Aorta (tissue), 5 donors: ENCODE measurements around the gene ASTN1. TPM values are rescaled to one million over a fixed set of nuclear protein-coding genes. Genes with fewer than 3 reads are reported as not detected.
A peak's percentile ranks its signal among the peaks of the same experiment; 100 is the strongest.

Experiments
- ATAC-seq: fragments of 200-7000 bp; cut with Tn5 transposase; one replicate; pipeline ENCODE4 v1.9.1; 2022; ENCODE audit warnings: moderate library complexity; ENCODE audit not compliant: low FRiP score
- DNase-seq, 2 donors: peaks; one replicate each; pipeline ENCODE4 v3.0.0-alpha.2; 2020
- H3K27ac ChIP-seq, 2 donors: one replicate each; pipeline ENCODE4 v1.5.1; 2013; ENCODE audit warnings: low read length in 2 of 2, mild to moderate bottlenecking in 2 of 2, moderate library complexity in 2 of 2, control low read depth in 1 of 2, inconsistent platforms in 1 of 2, low read depth in 1 of 2
- H3K27me3 ChIP-seq, 2 donors: one replicate each; pipeline ENCODE4 v1.6.1; 2013; ENCODE audit warnings: control low read depth in 1 of 2, low read length in 1 of 2, mild to moderate bottlenecking in 1 of 2, moderate library complexity in 1 of 2; ENCODE audit not compliant: insufficient read depth in 2 of 2, control insufficient read depth in 1 of 2
- H3K36me3 ChIP-seq, 2 donors: one replicate each; pipeline ENCODE4 v1.6.1; 2013; ENCODE audit warnings: control low read depth in 1 of 2, low read length in 1 of 2, mild to moderate bottlenecking in 1 of 2; ENCODE audit not compliant: insufficient read depth in 2 of 2, control insufficient read depth in 1 of 2
- H3K4me1 ChIP-seq, 2 donors: one replicate each; pipeline ENCODE4 v1.6.1; 2013; ENCODE audit warnings: low read length in 2 of 2, control low read depth in 1 of 2, mild to moderate bottlenecking in 1 of 2, moderate library complexity in 1 of 2; ENCODE audit not compliant: insufficient read depth in 2 of 2, control insufficient read depth in 1 of 2
- H3K4me3 ChIP-seq, 2 donors: one replicate each; pipeline ENCODE4 v1.5.1; 2013; ENCODE audit warnings: low read length in 2 of 2, control low read depth in 1 of 2, mild to moderate bottlenecking in 1 of 2
- H3K9me3 ChIP-seq: one replicate; pipeline ENCODE4 v1.6.1; 2013; ENCODE audit warnings: mild to moderate bottlenecking, low read length; ENCODE audit not compliant: control insufficient read depth
- WGBS, 2 donors: extraction: QIAGEN DNeasy Blood & Tissue Kit; methylation state at CpG; one replicate each; pipeline ENCODE4 v1.1.7; 2013; 5-methylcytosine and 5-hydroxymethylcytosine counted together
- intact Hi-C, 2 donors: fragments of 100-400 bp; cut with DNase I; formaldehyde crosslinking; loops; one replicate each; pipeline versions ENCODE4 v1.14.2 to v1.15.0; 2022
- polyA plus RNA-seq, 2 donors: library from polyadenylated mRNA; stranded (reverse); fragments of 200-250 nt; gene quantifications; one replicate each; pipeline ENCODE4 v1.2.3, GENCODE V29; 2013
- total RNA-seq, 2 donors: library from RNA; stranded (reverse); fragmentation: NEBNext Ultra II Directional; extraction: Animal tissue kit (Norgen Biotek cat#: 25700); gene quantifications; one replicate each; pipeline ENCODE4 v1.2.1, GENCODE V29; 2021
- donor health status: healthy with polysubstance abuse.
- donor health status: Bipolar disorder and iron deficiency.
- donor health status: DM: no; HTN: no; CAD: no.
- donor health status: DM: no; HTN: no; CAD: no.
- donor health status: DM: yes; HTN: yes; CAD: no.

Gene ASTN1
- total and polyA plus RNA-seq, 4 donors, result 0.06 to 0.33 TPM; not detected in 2

DNA sequence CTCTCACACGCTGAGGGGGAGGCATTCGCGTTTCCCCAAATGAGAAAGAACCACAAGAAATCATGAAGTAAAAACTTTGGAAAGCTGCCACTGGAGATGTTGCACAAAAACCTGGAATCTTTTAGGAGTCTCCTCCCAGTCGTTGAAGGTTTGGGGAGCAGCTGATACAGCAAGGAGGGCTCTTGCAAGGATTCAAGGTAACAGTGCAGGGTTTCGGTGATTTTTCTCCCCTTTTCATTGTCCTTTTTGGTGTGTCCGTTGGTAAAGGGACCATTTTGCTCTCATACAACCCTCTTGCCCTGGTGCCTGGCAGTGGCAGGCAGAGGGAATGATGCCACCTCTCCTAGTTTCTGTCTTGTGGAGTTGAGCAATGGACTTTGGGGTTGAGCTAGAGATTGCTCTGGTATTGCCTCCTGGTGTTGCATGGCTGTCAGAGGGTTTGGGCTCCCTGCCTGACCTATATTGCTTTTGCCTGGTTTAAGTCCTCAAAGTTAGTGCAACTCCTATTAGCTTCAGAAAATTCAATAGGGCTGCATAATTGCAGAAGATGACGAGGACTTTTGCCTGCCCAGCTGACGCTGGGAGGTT is 7.1 kb upstream of the ASTN1 start:
- Histone ChIP-seq H3K9me3 (no peaks in the 10 kb centered on the region), H3K36me3 (no peaks in the 10 kb centered on the region), H3K4me3 (peak overlapping the region in 1 of 2 donors; percentile 24), H3K4me1 (no peaks in the 10 kb centered on the region), H3K27ac (no peak overlapping the region), H3K27me3 (peaks cover 0 to 2% of the 10 kb centered on the region in 2 donors)
- intact Hi-C loops, result no loop called here
- WGBS, 2 donors, result 14 to 15% methylated on average over 8 of the region's 8 CpGs
- no peak for ATAC-seq
- no peak for DNase-seq

GRCh38 chr1:177170756-177171535 is 6.4 kb upstream of the ASTN1 start, which contains the start of gene BRINP2:
BRINP2 (plus strand) TSS chr1:177170958; CDS start chr1:177229877, 58,919 bp downstream.
- Histone ChIP-seq H3K27me3 (peaks cover 0 to 2% of the 10 kb centered on the region in 2 donors), H3K27ac (no peak within 1 kb of the TSS), H3K9me3 (no peaks in the 10 kb centered on the region), H3K4me3 (peak within 1 kb of the TSS; percentile 1 to 24), H3K36me3 (no peaks in the 10 kb centered on the region), H3K4me1 (no peaks in the 10 kb centered on the region)
- peak in 1 of 2 donors; percentile 76 for DNase-seq
- peak; percentile 72 for ATAC-seq
- 2% methylated on average over 49 of the region's 49 CpGs for WGBS, 2 donors
- intact Hi-C loops, result no loop called here

- Histone ChIP-seq H3K4me1 (peaks cover 0 to 3% of the 10 kb centered on the region in 2 donors), H3K27ac (no peak overlapping the region), H3K4me3 (no peak overlapping the region), H3K27me3 (peaks cover 0 to 2% of the 10 kb centered on the region in 2 donors), H3K9me3 (no peaks in the 10 kb centered on the region), H3K36me3 (no peaks in the 10 kb centered on the region)
- intact Hi-C loops, result no loop called here
- 6 to 9% methylated on average over 9 of the region's 9 CpGs for WGBS, 2 donors
- ATAC-seq (no peak), DNase-seq (no peak)
These were observed 542 bp upstream of the ASTN1 start for GRCh38 chr1:177165069-177165439.

- Histone ChIP-seq H3K27me3 (peaks cover 0 to 2% of the 10 kb centered on the region in 2 donors), H3K27ac (no peak overlapping the region), H3K4me1 (peaks cover 0 to 3% of the 10 kb centered on the region in 2 donors), H3K36me3 (no peaks in the 10 kb centered on the region), H3K9me3 (no peaks in the 10 kb centered on the region), H3K4me3 (no peak overlapping the region)
- intact Hi-C loops, result no loop called here
- WGBS, 2 donors, result 3% methylated on average over 7 to 15 of the region's 15 CpGs
- ATAC-seq (no peak), DNase-seq (no peak)
These were observed 600 bp downstream of the ASTN1 start for GRCh38 chr1:177163844-177164379.

GRCh38 chr1:177162243-177162642 is 2.3 kb downstream of the ASTN1 start:
- intact Hi-C loops, result no loop called here
- ATAC-seq, result no peak
- H3K36me3 ChIP-seq, result no peaks in the 10 kb centered on the region
- peaks cover 0 to 3% of the 10 kb centered on the region in 2 donors for H3K4me1 ChIP-seq
- no peak overlapping the region for H3K27ac ChIP-seq
- no peaks in the 10 kb centered on the region for H3K27me3 ChIP-seq
- no peak for DNase-seq
- H3K9me3 ChIP-seq, result peaks cover under 1% of the 10 kb centered on the region
- WGBS, 2 donors, result 84 to 91% methylated on average over 2 of the region's 2 CpGs
- no peak overlapping the region for H3K4me3 ChIP-seq

DNA sequence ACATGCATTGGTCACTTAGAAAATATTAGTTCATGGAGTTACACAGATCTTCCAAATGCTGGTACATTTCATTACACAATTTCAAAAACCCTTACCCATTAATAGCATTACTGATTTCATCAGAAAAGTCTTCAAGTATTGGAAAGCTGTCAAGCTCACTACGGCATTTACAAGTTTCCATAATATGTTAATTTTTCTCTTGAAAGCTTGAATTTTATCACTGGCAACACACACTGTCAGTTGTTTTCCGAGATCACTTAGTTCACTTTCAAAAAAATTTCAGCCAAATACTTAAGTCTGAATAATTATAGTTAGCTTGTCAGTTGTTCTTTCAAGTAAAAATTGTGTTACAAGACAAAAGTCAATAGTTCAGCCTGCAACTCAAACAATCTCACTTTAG is 18.0 kb downstream of the ASTN1 start:
- peaks cover 0 to 1% of the 10 kb centered on the region in 2 donors for H3K27me3 ChIP-seq
- H3K27ac ChIP-seq, result no peak overlapping the region
- no peaks in the 10 kb centered on the region for H3K9me3 ChIP-seq
- no peaks in the 10 kb centered on the region for H3K36me3 ChIP-seq
- no peaks in the 10 kb centered on the region for H3K4me1 ChIP-seq
- WGBS, 2 donors, result 21 to 28% methylated on average over 2 of the region's 2 CpGs
- no peak for ATAC-seq
- no peak for DNase-seq
- intact Hi-C loops, result no loop called here
- no peak overlapping the region for H3K4me3 ChIP-seq

- Histone ChIP-seq H3K27ac (no peak overlapping the region), H3K27me3 (peaks cover 0 to 1% of the 10 kb centered on the region in 2 donors), H3K4me1 (no peaks in the 10 kb centered on the region), H3K9me3 (no peaks in the 10 kb centered on the region), H3K36me3 (no peaks in the 10 kb centered on the region), H3K4me3 (no peak overlapping the region)
- ATAC-seq (no peak), DNase-seq (no peak)
- intact Hi-C loops, result no loop called here
- WGBS, 2 donors, result 51 to 58% methylated on average over 3 of the region's 3 CpGs
These were observed 19.1 kb downstream of the ASTN1 start for GRCh38 chr1:177145106-177146070.

DNA sequence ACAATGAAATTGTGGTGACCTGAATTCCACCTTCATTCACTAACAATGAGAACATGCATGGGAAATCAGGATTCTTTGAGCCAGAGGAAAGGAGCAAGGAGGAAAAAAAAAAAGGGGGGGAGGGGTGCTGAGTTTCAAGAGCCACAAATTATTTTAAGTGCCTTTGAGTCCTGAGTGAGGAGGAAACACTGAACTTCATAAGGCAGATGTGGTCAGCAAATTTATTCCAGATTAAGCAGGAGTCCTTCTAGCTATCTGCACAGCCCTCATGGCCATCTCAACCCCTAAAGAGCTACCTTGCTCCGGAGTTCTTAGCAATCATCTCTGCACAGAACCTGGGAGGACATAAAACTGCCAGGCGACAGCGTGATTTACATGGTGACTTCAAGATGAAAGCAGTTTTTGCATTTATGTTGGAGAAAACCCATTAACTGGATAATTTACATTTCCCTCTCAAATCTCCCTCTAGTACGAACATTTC is 21.7 kb downstream of the ASTN1 start:
- 56 to 72% methylated on average over 4 of the region's 4 CpGs for WGBS, 2 donors
- DNase-seq, result no peak
- Histone ChIP-seq H3K4me1 (no peaks in the 10 kb centered on the region), H3K36me3 (no peaks in the 10 kb centered on the region), H3K27ac (no peak overlapping the region), H3K9me3 (no peaks in the 10 kb centered on the region), H3K27me3 (peaks cover 0 to 1% of the 10 kb centered on the region in 2 donors), H3K4me3 (no peak overlapping the region)
- intact Hi-C loops, result no loop called here
- no peak for ATAC-seq
